ENCODE data around the gene LTA.
"Not testable (repeated sequence)": the region's sequence is repeated elsewhere in the genome, so short reads cannot be mapped to it uniquely, and the experiment has no call there.

The LTA gene

DNA sequence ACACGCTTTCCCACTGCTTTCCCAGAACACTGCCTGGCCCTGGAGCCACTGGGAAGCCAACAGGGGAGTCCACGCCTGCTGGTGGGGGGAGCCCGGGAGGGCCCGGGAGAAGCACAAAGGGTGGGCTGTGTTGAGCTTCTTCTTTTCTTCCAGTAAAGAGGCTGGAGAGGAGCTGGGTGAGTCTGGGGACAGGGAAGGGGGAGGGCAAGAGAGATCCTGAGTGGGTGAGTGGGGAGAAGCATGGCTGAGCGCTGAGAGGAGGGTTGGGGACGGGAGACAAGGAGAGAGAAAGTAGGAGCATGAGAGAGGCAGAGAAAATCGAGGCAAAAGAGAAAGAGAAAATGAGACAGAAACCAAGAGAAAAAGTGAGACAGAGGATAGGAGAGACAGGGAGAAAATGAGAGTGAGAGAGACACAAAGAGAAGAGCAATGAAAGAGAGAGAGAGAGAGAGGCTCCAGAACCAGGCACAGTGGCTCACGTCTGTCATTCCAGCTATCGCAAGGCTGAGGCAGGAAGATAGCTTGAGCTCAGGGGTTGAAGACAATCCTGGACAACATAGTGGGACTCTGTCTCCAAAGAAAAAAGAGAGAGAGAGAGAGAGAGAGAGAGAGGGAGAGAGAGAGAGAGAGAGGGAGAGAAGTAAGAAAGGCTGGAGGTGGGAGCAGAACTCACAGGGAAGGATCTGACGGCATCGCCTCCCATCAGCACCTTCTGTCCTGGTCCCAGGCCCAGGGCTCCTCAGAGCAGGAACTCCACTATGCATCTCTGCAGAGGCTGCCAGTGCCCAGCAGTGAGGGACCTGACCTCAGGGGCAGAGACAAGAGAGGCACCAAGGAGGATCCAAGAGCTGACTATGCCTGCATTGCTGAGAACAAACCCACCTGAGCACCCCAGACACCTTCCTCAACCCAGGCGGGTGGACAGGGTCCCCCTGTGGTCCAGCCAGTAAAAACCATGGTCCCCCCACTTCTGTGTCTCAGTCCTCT, 16.0 kb downstream of the LTA start:
- DNase-seq, result peak; percentile 3 to 34

GRCh38 chr6:31588871-31589650, 17.0 kb downstream of the LTA start:
- DNase-seq, result peak; percentile 42 to 79

GRCh38 chr6:31590691-31591090, 18.6 kb downstream of the LTA start:
- not testable (repeated sequence) for DNase-seq

GRCh38 chr6:31592396-31592771, 20.3 kb downstream of the LTA start:
- DNase-seq, result no peak

- peak; percentile 35 to 65 for DNase-seq
Observed at GRCh38 chr6:31597006-31597405, 24.9 kb downstream of the LTA start.

DNA sequence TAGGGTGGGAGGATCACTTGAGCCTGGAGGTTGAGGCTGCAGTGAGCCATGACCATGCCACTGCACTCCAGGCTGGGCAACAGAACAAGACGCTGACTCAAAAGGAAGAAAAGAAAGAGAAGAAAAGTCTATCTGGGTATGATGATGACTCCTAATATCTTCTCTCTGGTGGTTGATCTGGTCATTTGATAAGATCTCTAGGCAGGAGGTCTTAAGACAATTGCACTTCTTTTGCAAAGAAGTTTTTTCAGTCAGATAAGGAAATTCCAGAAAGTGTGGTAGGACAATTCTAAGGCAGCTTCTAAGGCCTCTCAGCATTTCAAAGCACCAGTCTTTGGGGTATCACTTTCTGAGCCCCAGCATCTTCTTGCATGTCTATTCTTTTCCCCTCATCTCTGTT, 35.2 kb downstream of the LTA start:
- DNase-seq, result no peak

- DNase-seq, result no peak
Observed at GRCh38 chr6:31609519-31610406, 37.7 kb downstream of the LTA start.

DNA sequence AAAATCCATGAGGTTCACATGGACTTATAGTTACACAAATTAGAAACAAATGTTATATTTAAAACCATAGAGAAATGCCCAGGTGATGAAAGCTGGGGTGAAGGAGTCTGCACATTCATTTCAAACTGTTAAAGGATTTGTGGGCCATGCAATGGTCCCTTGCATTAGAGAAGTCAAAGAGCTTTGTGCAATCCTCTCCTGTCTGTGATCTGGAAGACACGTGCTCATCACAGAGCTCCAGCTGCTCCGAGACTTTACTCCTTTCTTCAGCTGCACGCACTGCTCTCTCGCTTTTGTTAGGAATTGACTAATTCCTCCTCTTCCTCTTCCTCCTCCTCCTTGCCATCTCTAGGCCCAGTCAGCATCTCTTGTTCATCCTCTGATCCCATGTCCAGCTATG, 38.9 kb downstream of the LTA start:
- DNase-seq, result peak in 1 of 2 donors; percentile 24

DNA sequence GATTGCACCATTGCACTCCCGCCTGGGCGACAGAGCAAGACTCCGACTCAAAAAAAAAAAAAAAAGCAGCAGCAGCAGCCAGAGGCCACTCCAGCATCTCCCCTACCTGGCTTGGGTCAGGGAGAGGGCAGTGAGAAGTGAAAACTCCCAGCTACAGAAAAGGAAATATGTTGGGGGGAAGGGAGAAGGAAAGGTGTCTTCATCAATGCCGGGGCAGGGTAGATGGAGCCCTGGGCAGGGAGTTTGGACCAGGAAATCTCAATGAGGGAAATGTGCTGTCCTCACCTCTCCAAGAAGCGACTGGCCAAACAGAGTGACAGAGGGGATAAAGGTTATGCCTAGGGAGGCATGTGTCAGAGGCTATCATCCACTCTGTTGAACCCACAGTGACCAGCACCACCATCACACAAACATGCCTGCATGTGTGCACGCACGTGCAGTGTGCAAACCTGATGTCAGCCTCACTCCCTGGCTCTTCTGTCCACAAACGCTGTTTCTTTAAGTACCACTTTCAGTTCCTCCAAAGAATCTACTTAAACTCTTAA, 42.1 kb downstream of the LTA start:
- peak; percentile 20 to 63 for DNase-seq

GRCh38 chr6:31614684-31615578, 42.8 kb downstream of the LTA start, which contains the start of gene AIF1:
TSS of gene AIF1 (plus strand) at chr6:31615234. CDS start at chr6:31615330, 96 bp downstream.
- DNase-seq, result peak; percentile 69

DNA sequence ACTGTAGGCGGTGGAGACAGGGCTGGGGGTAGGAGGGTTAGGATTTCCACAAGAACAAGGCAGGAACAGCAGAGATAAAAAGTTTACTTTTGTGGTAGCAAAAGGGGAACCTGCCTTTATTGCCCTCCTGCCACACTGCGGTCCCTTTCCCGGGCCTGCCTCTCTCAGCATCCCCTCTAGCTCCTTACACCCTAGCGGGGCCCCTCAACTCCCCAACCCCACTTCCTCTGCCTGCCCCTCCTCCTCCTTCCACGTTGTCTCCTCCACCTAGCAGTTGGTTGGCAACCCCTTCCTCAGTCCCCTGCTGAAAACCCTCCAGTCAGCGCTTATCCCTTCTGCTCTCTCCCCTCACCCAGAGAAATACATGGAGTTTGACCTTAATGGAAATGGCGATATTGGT, 43.7 kb downstream of the LTA start:
- no peak for DNase-seq

DNA sequence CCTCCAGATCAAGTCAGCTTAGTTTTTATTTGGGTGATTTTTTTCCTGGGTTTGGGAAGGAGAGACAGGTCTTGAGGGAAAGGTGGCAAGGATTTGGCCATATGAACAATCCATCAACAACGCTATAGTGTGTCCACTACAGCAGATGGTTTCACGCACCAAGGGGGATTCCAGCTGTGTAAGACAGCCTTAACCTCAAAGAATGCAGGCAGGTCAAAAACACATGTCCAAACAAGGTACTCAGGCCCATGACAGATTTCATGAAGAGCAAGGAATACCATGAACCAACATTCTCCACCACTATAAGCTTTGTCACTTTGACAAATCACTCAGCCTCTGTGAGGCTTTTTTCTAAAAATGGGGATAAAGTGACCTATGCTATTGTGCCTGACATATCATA, 44.9 kb downstream of the LTA start:
- no peak for DNase-seq

GRCh38 chr6:31619805-31620585, 47.9 kb downstream of the LTA start:
- DNase-seq, result peak; percentile 98 to 99

GRCh38 chr6:31620586-31621319, 48.7 kb downstream of the LTA start, which contains the start of gene PRRC2A:
TSS of gene PRRC2A (plus strand) at chr6:31620715. CDS start at chr6:31622790, 2,075 bp downstream.
- DNase-seq, result peak in 1 of 2 donors; percentile 52

GRCh38 chr6:31621320-31621939, 49.3 kb downstream of the LTA start:
- no peak for DNase-seq

GRCh38 chr6:31621991-31622390, 49.9 kb downstream of the LTA start:
- no peak for DNase-seq

DNA sequence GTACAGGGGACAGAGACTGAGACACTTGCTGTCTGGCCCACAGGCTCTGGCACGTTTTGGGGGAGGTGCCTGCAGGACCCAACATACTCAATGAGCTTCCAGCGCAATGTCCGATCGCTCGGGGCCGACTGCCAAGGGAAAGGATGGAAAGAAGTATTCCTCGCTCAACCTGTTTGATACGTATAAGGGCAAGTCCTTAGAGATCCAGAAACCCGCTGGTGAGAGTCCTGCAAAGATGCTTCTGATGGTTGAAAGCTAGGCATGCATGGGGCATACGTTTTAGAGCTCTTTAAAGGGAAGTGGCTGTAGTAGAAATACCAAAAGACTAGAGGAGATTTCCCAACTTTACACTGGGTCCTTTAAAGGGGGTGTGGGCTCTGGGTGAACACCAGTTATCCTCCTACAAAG, 50.6 kb downstream of the LTA start:
- DNase-seq, result peak; percentile 54 to 69
